Activated CD8-positive, alpha-beta T cell treated with anti-CD3 and anti-CD28 coated beads for 36 hours (primary cell): ENCODE data around the gene GFM2. TPM values are rescaled to one million over a fixed set of nuclear protein-coding genes. Genes with fewer than 3 reads are reported as not detected.

Experiments used
- ATAC-seq: fragments of 200-7000 bp; cut with Tn5 transposase; one replicate; pipeline ENCODE4 v1.10.0; 2021; ENCODE audit warnings: mild to moderate bottlenecking, moderate library complexity
- CTCF ChIA-PET: fragments of 350-600 bp; sonication (Branson Sonifier 250); formaldehyde crosslinking; loops from one replicate; lab custom pipeline; 2021; ENCODE audit warnings: antibody characterized with exemption; lab: Charles Lee
- POLR2A ChIA-PET: fragments of 350-600 bp; sonication (Branson Sonifier 250); formaldehyde crosslinking; loops from one replicate; lab custom pipeline; 2021; ENCODE audit warnings: antibody characterized with exemption; lab: Charles Lee
- DNase-seq: peaks from one replicate; pipeline ENCODE4 v3.0.0-alpha.2; 2020
- H3K27ac Mint-ChIP-seq: one replicate; pipeline ENCODE4 v1.8.0; 2021; ENCODE audit warnings: mild to moderate bottlenecking, mixed read lengths
- H3K27me3 Mint-ChIP-seq: one replicate; pipeline ENCODE4 v1.8.0; 2021; ENCODE audit warnings: mixed read lengths
- H3K36me3 Mint-ChIP-seq: one replicate; pipeline ENCODE4 v1.8.0; 2021; ENCODE audit warnings: low read depth, mixed read lengths
- H3K4me1 Mint-ChIP-seq: one replicate; pipeline ENCODE4 v1.8.0; 2021; ENCODE audit warnings: low read depth, mixed read lengths
- H3K4me3 Mint-ChIP-seq: one replicate; pipeline ENCODE4 v1.8.0; 2021; ENCODE audit warnings: mild to moderate bottlenecking, moderate library complexity, mixed read lengths
- H3K9me3 Mint-ChIP-seq: one replicate; pipeline ENCODE4 v1.8.0; 2021; ENCODE audit warnings: mixed read lengths
- CTCF ChIP-seq: fragments of 200-600 bp; IDR thresholded peaks from one replicate; pipeline ENCODE4 v1.8.0; 2022; ENCODE audit warnings: antibody characterized with exemption, mild to moderate bottlenecking
- intact Hi-C: fragments of 100-400 bp; cut with micrococcal nuclease; formaldehyde crosslinking; loops from one replicate; pipeline ENCODE4 v1.10.0; 2022
- total RNA-seq, 2 experiments: library from RNA; stranded (reverse); gene quantifications; one replicate each; pipeline ENCODE4 v1.2.3, GENCODE V29; 2021

The GFM2 gene
- total RNA-seq, 2 experiments from 2014 or later = 30.1 to 30.5 TPM

GRCh38 chr5:74772359-74772758 lies 5.4 kb upstream of the GFM2 start:
- peaks cover 38% of the 10 kb centered on the region for H3K36me3 Mint-ChIP-seq
- POLR2A ChIA-PET = no interaction called here
- H3K27me3 Mint-ChIP-seq = no peaks in the 10 kb centered on the region
- DNase-seq (no peak), ATAC-seq (no peak)
- H3K4me3 Mint-ChIP-seq = no peak overlapping the region
- TF ChIP-seq CTCF = no peak
- H3K9me3 Mint-ChIP-seq = no peaks in the 10 kb centered on the region
- intact Hi-C loops = no loop called here
- peaks cover 15% of the 10 kb centered on the region for H3K4me1 Mint-ChIP-seq
- CTCF ChIA-PET = interaction anchor here (1.2 kb wide), 1 partner anchor 149 kb away, joined by 3 read pairs; no protein-coding TSS in a partner anchor
- peak overlapping the region; percentile 38 for H3K27ac Mint-ChIP-seq

GRCh38 chr5:74767579-74767913 lies 629 bp upstream of the GFM2 start:
- H3K4me3 Mint-ChIP-seq = peak overlapping the region; percentile 98
- ChIA-PET POLR2A (interaction anchor here (1.0 to 2.1 kb wide), 3 partner anchors 9 to 31 kb away, joined by 3 to 5 read pairs (median 3); no protein-coding TSS in a partner anchor), CTCF (interaction anchor here (0.6 to 2.3 kb wide), 10 partner anchors 8 to 396 kb away, joined by 3 to 10 read pairs (median 6); partner anchors contain the start of gene HEXB)
- H3K4me1 Mint-ChIP-seq = peaks cover 35% of the 10 kb centered on the region
- ATAC-seq = peak; percentile 7
- no peaks in the 10 kb centered on the region for H3K9me3 Mint-ChIP-seq
- intact Hi-C loops = loop anchor here (10.0 kb wide), 2 partner anchors 147 to 497 kb away; no protein-coding TSS in a partner anchor
- peak; percentile 30 for DNase-seq
- peak overlapping the region; percentile 99 for H3K27ac Mint-ChIP-seq
- H3K27me3 Mint-ChIP-seq = no peaks in the 10 kb centered on the region
- no peak for TF ChIP-seq CTCF
- H3K36me3 Mint-ChIP-seq = peaks cover 37% of the 10 kb centered on the region

- Mint-ChIP-seq H3K4me1 (peaks cover 46% of the 10 kb centered on the region), H3K27ac (peak overlapping the region; percentile 99), H3K36me3 (peaks cover 36% of the 10 kb centered on the region), H3K9me3 (no peaks in the 10 kb centered on the region), H3K27me3 (no peaks in the 10 kb centered on the region), H3K4me3 (peak overlapping the region; percentile 98)
- TF ChIP-seq CTCF = peak; percentile 86
- ChIA-PET CTCF (interaction anchor here (0.7 to 2.3 kb wide), 17 partner anchors 8 to 470 kb away, joined by 3 to 10 read pairs (median 6); partner anchors contain the start of genes ANKRD31 and HEXB), POLR2A (interaction anchor here (0.8 to 2.1 kb wide), 4 partner anchors 8 to 81 kb away, joined by 3 to 5 read pairs (median 3); partner anchors contain the start of gene HEXB)
- DNase-seq = no peak
- intact Hi-C loops = loop anchor here (10.0 kb wide), 2 partner anchors 148 to 498 kb away; no protein-coding TSS in a partner anchor
- ATAC-seq = peak; percentile 43
Observed at GRCh38 chr5:74766418-74766848, 484 bp downstream of the GFM2 start.

- Mint-ChIP-seq H3K4me3 (peak overlapping the region; percentile 98), H3K27ac (no peak overlapping the region), H3K4me1 (peaks cover 51% of the 10 kb centered on the region), H3K27me3 (no peaks in the 10 kb centered on the region), H3K9me3 (no peaks in the 10 kb centered on the region), H3K36me3 (peaks cover 32% of the 10 kb centered on the region)
- no peak for DNase-seq
- TF ChIP-seq CTCF = no peak
- POLR2A ChIA-PET = interaction anchor here (0.8 to 2.1 kb wide), 2 partner anchors 7 to 80 kb away, joined by 3 to 5 read pairs; partner anchors contain the start of gene HEXB
- CTCF ChIA-PET = interaction anchor here (0.7 to 2.3 kb wide), 12 partner anchors 9 to 471 kb away, joined by 3 to 10 read pairs (median 6); partner anchors contain the start of genes ANKRD31 and HEXB
- no peak for ATAC-seq
- intact Hi-C loops = loop anchor here (10.0 kb wide), 2 partner anchors 149 to 499 kb away; no protein-coding TSS in a partner anchor
Observed at GRCh38 chr5:74765929-74766328, 988 bp downstream of the GFM2 start.

- Mint-ChIP-seq H3K36me3 (peaks cover 29% of the 10 kb centered on the region), H3K27me3 (no peaks in the 10 kb centered on the region), H3K4me1 (peaks cover 51% of the 10 kb centered on the region), H3K27ac (peak overlapping the region; percentile 6), H3K9me3 (no peaks in the 10 kb centered on the region), H3K4me3 (peak overlapping the region; percentile 98)
- POLR2A ChIA-PET = no interaction called here
- CTCF ChIA-PET = interaction anchor here (1.1 to 2.3 kb wide), 4 partner anchors 18 to 154 kb away, joined by 3 to 9 read pairs (median 5); no protein-coding TSS in a partner anchor
- no peak for TF ChIP-seq CTCF
- ATAC-seq (no peak), DNase-seq (no peak)
- intact Hi-C loops = loop anchor here (10.0 kb wide), 2 partner anchors 150 to 500 kb away; no protein-coding TSS in a partner anchor
Observed at GRCh38 chr5:74765201-74765600, 1.7 kb downstream of the GFM2 start.
